ENCODE measurements around the gene TMEM59L.

DNA sequence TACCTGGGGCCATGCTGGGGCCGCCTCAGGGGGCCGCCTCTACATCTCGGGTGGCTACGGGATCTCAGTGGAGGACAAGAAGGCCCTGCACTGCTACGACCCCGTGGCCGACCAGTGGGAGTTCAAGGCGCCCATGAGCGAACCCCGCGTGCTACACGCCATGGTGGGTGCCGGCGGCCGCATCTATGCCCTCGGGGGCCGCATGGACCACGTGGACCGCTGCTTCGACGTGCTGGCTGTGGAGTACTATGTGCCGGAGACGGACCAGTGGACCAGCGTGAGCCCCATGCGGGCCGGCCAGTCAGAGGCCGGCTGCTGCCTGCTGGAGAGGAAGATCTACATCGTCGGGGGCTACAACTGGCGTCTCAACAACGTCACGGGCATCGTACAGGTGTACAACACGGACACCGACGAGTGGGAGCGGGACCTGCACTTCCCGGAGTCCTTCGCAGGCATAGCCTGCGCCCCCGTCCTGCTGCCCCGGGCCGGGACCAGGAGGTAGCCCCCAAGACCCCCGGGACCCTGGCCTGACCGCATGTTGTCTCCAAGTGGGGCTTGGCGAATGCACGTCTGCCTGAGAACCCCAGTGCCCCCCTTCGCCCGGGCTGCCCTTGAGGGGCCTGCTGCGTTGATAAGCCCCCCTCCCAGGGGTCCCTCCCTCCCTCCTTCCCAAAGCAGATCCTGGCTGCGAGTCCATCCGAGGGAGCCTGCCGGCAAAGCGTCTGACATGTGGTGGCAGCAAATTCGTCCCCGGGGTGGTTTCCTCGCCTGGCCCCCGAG lies 56.3 kb downstream of the TMEM59L start:
- no peak for TF ChIP-seq POLR2AphosphoS5 (IDR thresholded peaks at IDR 0.05; ENCODE audit: low read depth, low read length)
- TF ChIP-seq TAF1 (IDR thresholded peaks at IDR 0.05; ENCODE audit: borderline replicate concordance, low read depth, low read length) = no peak
